Measurements from ENCODE around the gene UNC13C.
"Not testable (repeated sequence)": the region's sequence is repeated elsewhere in the genome, so short reads cannot be mapped to it uniquely, and the experiment has no call there.

The UNC13C gene

GRCh38 chr15:54388746-54389145 is 410.5 kb downstream of the UNC13C start:
- H3K27ac ChIP-seq = no peak overlapping the region
- no peak for TF ChIP-seq ZFX (IDR thresholded peaks at IDR 0.05)

GRCh38 chr15:54410481-54410880 is 432.2 kb downstream of the UNC13C start:
- H3K27ac ChIP-seq = no peak overlapping the region
- TF ChIP-seq ZFX (IDR thresholded peaks at IDR 0.05) = no peak
- no peak for TF ChIP-seq CTCF (conservative IDR thresholded peaks at IDR 0.05)

DNA sequence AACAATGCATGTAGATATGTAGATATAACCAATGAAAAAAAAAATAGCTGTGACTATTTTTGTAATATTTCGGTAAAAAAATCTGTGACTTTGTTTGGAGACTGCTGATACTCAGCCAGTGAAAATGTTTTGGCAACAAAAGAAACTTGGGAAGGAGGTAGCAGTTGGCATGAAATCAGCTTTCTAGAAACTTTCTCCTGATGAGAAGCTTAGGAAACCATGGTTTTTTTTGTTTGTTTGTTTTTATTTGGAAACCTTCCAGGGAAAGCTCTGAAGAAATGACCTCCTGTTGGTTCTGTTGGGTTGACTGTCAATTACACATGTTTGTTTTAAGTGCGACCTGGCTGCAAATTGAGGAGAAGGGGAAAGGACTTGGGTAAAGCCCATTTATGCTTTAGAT is 445.9 kb downstream of the UNC13C start:
- H3K27ac ChIP-seq = no peak overlapping the region
- TF ChIP-seq ZFX (IDR thresholded peaks at IDR 0.05) (no peak), CTCF (conservative IDR thresholded peaks at IDR 0.05) (no peak)

- no peak overlapping the region for H3K27ac ChIP-seq
- TF ChIP-seq ZFX (IDR thresholded peaks at IDR 0.05) (no peak), CTCF (conservative IDR thresholded peaks at IDR 0.05) (no peak)
Observed at GRCh38 chr15:54428596-54428995, 450.4 kb downstream of the UNC13C start.

DNA sequence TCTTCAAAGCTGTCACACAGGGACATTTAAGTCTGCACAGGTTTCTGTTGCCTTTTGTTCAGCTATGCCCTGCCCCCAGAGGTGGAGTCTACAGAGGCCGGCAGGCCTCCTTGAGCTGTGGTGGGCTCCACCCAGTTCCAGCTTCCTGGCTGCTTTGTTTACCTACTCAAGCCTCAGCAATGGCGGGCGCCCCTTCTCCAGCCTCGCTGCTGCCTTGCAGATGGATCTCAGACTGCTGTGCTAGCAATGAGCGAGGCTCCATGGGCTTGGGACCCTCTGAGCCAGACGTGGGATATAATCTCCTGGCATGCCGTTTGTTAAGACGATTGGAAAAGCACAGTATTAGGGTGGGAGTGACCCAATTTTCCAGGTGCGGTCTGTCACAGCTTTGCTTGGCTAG is 472.0 kb downstream of the UNC13C start:
- H3K27ac ChIP-seq = not testable (repeated sequence)

GRCh38 chr15:54456413-54456812 is 478.2 kb downstream of the UNC13C start:
- no peak for TF ChIP-seq CTCF (conservative IDR thresholded peaks at IDR 0.05)
- TF ChIP-seq ZFX (IDR thresholded peaks at IDR 0.05) = no peak
- no peak overlapping the region for H3K27ac ChIP-seq

GRCh38 chr15:54462511-54462913 is 484.3 kb downstream of the UNC13C start:
- TF ChIP-seq CTCF (conservative IDR thresholded peaks at IDR 0.05) = no peak
- no peak for TF ChIP-seq ZFX (IDR thresholded peaks at IDR 0.05)

DNA sequence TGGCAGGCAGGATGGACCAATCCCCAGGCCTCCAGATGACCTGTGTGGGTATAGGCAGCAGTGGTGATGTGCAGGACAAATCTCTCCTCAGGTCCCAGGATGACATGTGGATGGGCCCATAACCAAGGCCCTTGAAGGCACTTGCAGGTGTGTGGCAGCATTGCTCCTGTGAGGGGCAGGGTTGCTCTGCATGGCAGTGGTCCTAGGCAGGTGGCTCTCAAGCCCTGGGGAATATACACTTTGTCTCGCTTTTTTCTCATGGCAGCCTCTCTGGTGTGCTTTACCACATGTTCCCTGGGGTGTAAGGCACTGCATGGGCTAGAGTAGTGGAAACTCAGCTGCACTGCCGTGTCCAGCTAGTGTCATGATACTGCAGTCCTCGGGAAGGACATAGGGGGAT is 503.6 kb downstream of the UNC13C start:
- H3K27ac ChIP-seq = no peak overlapping the region
- TF ChIP-seq CTCF (conservative IDR thresholded peaks at IDR 0.05) = no peak
- TF ChIP-seq ZFX (IDR thresholded peaks at IDR 0.05) = no peak

More at GRCh38 chr15:54462511-54462913, 484.3 kb downstream of the UNC13C start:
- no peak overlapping the region for H3K27ac ChIP-seq

DNA sequence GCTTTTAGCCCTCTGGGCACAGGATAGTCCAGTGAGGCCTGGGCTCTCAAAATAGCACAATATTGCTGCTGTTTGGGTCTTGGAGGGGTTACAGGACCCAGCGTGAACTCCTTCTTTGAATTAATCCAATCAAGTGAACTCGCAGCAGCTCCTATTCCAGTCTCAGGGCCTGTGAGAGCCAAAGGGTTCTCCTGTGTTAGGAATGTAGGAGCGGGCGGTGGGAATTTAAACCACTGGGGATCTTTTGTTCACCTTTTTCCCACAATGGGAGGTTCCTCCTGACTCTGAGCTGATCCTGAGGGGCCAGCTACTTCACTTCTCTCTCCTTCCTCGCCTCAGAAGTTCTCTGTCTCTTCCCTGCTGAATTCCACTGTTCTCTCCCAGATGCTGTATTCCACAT is 504.0 kb downstream of the UNC13C start:
- TF ChIP-seq CTCF (conservative IDR thresholded peaks at IDR 0.05) (no peak), ZFX (IDR thresholded peaks at IDR 0.05) (no peak)
- H3K27ac ChIP-seq = no peak overlapping the region
